Skin epidermis (tissue), 12 donors: ENCODE results near the gene WIPF2.

Experiments
- H3K27ac ChIP-seq, 21 experiments: fragments of 200-600 bp; sonication (generic) in 11 of 21; one replicate each; pipeline ENCODE4 v1.5.0; 2020; ENCODE audit warnings: mild to moderate bottlenecking in 3 of 21, inconsistent platforms in 2 of 21, moderate library complexity in 2 of 21
- H3K4me3 ChIP-seq, 7 experiments: fragments of 200-600 bp; sonication (generic) in 2 of 7; one replicate each; pipeline ENCODE4 v1.5.0; 2020; ENCODE audit warnings: inconsistent platforms in 2 of 7, mild to moderate bottlenecking in 2 of 7, moderate library complexity in 1 of 7

WIPF2 gene

GRCh38 chr17:40241252-40241834 is 22.2 kb downstream of the WIPF2 start:
- Histone ChIP-seq H3K4me3 (no peak overlapping the region), H3K27ac (peak overlapping the region in 5 of 21 experiments; percentile 19 to 58 (median 43))

- Histone ChIP-seq H3K4me3 (no peak overlapping the region), H3K27ac (peak overlapping the region in 1 of 21 experiments; percentile 10)
Observed at GRCh38 chr17:40242774-40243173, 23.7 kb downstream of the WIPF2 start.

GRCh38 chr17:40243761-40244160 is 24.7 kb downstream of the WIPF2 start:
- no peak overlapping the region for H3K4me3 ChIP-seq
- peak overlapping the region in 12 of 21 experiments; percentile 13 to 62 (median 38) for H3K27ac ChIP-seq

DNA sequence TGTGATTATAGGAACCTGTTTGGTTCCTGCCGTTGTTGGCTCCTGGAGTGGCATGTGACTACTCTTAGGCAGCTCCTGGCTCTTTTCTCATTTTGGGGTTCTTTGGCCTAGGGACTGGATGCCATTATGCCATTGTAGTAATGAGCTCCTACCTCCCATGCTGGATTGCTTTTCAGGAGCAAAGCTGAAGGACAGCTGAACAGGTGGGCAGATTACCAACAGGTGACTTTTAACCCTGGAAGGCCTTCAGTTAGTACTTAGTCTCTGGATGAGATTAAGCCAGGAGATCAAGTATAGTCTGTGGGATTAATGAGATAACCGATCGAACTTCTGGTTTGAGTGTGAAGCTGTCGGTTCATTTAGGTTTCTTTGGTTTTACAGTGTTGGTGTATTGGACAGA is 25.2 kb downstream of the WIPF2 start:
- peak overlapping the region in 12 of 21 experiments; percentile 8 to 60 (median 33) for H3K27ac ChIP-seq
- H3K4me3 ChIP-seq, result no peak overlapping the region

- Histone ChIP-seq H3K27ac (no peak overlapping the region), H3K4me3 (no peak overlapping the region)
Observed at GRCh38 chr17:40247926-40248495, 28.9 kb downstream of the WIPF2 start.

GRCh38 chr17:40248507-40248906 is 29.4 kb downstream of the WIPF2 start:
- Histone ChIP-seq H3K4me3 (no peak overlapping the region), H3K27ac (no peak overlapping the region)

DNA sequence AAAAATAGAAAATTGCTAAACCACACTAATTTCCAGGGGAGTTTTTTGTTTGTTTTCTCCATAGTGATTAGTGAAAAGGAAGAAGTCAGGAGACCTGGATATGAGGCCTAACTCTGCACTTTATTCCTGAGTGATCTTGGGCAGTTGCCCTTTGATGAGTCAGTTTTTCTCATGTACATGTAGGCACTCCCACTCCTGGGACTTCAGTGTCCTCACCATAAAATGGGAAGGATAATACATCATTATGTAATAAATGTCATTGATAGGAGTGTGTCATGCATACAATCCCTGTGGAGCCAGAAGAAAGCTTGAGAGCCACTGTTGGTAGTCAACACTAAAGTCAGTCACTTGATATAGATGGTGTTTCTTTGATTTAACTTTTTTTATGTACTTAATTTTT is 32.5 kb downstream of the WIPF2 start:
- Histone ChIP-seq H3K27ac (peak overlapping the region in 9 of 21 experiments; percentile 7 to 72 (median 43)), H3K4me3 (no peak overlapping the region)

- H3K4me3 ChIP-seq, result no peak overlapping the region
- H3K27ac ChIP-seq, result no peak overlapping the region
Observed at GRCh38 chr17:40253565-40253964, 34.5 kb downstream of the WIPF2 start.

DNA sequence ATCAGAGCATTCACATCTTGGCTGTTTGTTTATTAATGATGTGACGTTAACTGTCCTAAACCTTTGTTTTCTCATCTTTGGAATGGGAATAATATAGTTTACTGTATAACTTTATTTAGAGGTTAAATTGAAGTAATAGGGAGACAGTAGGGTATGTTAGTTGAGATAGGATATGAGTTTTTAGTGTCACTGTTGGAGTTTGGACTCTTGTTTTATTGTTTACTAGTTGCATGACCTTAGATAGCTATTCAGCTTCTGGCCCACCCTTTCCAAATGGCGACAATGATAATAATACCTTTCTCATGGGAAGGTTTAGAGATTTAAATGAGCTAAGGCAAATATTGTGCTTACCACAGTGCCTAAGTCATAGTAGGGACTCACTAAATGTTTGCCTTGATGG is 40.4 kb downstream of the WIPF2 start:
- H3K27ac ChIP-seq, result no peak overlapping the region
- no peak overlapping the region for H3K4me3 ChIP-seq

- H3K4me3 ChIP-seq, result no peak overlapping the region
- no peak overlapping the region for H3K27ac ChIP-seq
Observed at GRCh38 chr17:40260528-40260927, 41.4 kb downstream of the WIPF2 start.

GRCh38 chr17:40264458-40265185 is 45.5 kb downstream of the WIPF2 start:
- Histone ChIP-seq H3K4me3 (no peak overlapping the region), H3K27ac (no peak overlapping the region)

DNA sequence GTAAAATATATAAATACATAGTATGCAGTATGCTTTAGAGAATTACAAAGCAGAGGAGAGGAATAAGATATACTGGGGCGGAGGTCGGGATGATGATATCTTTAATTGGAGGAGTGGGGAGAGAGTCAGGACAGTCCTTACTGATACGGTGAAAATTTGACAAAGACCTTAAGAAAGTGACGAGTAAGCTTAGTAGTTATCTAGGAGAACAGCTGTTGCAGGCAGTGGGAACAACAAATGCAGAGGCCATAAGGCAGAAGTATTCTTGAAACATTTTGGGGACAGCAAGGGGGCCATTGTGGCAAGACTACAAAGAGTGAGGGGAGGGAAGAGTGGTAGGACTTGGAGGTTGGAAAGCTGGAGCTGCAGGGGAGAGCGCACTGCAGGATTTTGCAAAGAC is 46.2 kb downstream of the WIPF2 start:
- H3K27ac ChIP-seq, result no peak overlapping the region

GRCh38 chr17:40266882-40267281 is 47.8 kb downstream of the WIPF2 start:
- H3K27ac ChIP-seq, result no peak overlapping the region
- H3K4me3 ChIP-seq, result no peak overlapping the region

More for the DNA sequence above, 46.2 kb downstream of the WIPF2 start:
- H3K4me3 ChIP-seq, result no peak overlapping the region

DNA sequence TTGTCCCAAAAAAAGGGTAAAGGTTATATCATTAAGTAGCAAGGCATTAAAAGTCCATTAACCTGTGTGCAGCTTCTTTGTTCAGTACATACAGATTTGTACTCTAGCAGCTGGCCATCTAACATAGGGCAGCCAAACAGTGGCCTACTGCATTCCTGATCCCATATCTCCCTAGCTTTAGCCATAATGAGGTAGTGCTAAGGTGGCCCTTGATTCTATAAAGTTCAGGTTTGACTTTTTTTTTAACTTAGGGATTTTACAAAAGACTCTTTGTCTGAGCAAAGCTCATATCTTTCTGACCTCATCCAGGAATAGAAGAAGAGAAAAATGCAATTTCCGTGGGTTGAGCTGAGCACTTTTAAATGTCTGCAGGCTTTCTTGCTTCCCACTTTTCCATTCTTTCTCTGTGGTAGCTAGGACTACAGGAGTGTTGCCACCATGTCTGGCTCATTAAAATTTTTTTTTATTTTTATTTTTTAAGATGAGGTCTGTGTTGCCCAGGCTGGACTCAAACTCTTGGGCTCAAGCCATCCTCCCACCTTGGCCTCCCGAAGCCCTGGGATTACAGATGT is 49.1 kb downstream of the WIPF2 start:
- Histone ChIP-seq H3K4me3 (no peak overlapping the region), H3K27ac (no peak overlapping the region)

DNA sequence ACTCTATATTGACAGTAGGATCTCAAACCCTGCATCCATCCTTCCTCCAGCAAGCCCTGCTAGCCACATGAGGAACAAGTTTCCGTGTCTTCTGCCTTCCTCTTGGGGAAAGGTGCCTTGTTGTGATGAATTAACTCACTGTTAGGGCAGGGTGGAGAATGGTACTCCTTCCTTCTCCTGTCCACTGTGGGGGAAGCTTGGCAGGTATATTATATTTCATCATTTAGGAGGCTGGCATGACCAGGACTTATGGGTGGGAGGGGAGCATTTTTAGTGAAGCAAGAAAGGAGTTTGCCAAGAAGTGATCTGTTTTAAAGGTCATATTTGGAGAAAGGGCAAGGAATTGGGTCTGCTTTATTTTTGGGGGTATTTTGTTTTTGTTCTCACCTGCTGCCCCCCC is 59.3 kb downstream of the WIPF2 start:
- Histone ChIP-seq H3K4me3 (no peak overlapping the region), H3K27ac (no peak overlapping the region)

DNA sequence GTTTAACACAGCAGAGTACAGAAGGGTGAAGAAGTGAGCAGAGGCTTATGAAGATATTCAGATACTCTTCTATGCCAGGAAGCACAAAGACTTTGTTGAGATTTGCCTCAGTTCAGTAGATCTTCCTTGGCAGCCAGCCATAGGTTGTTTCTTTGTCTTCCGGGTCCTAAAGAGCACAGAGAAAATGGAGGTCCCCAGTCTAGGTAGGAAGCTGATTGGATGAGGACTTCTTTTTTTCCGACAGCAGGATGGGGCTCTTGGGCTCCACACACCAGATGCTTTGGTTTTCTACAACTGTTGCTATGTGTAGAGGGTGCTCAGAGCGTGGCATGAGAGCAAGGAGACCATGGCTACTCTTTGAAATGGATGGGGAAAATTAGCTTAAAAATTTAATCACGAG is 60.3 kb downstream of the WIPF2 start:
- Histone ChIP-seq H3K27ac (no peak overlapping the region), H3K4me3 (no peak overlapping the region)

- Histone ChIP-seq H3K4me3 (no peak overlapping the region), H3K27ac (no peak overlapping the region)
Observed at GRCh38 chr17:40281663-40282062, 62.6 kb downstream of the WIPF2 start.

GRCh38 chr17:40283662-40284061 is 64.6 kb downstream of the WIPF2 start:
- no peak overlapping the region for H3K4me3 ChIP-seq
- H3K27ac ChIP-seq, result peak overlapping the region in 17 of 21 experiments; percentile 10 to 81 (median 61)

- Histone ChIP-seq H3K27ac (peak overlapping the region in 19 of 21 experiments; percentile 10 to 81 (median 61)), H3K4me3 (no peak overlapping the region)
Observed at GRCh38 chr17:40284085-40284713, 65.1 kb downstream of the WIPF2 start.

DNA sequence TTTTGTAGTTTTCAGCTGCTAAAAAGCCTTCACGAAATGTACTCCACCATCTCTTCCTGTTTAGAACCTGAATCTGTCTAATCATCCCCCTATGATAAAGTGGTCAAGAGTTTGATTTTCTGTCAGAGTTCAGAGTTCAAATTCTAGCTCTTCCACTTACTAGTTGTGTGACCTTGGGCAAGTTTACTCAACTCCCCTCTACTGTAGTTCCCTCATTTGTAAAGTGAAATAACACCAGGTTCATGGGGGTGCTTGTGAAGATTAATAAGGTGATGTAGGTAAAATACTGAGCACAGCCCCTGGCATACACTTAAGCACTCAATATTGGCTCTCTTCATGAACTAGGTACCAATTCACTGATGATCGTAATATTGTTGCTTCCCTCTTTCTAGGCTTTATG is 67.4 kb downstream of the WIPF2 start:
- Histone ChIP-seq H3K4me3 (no peak overlapping the region), H3K27ac (no peak overlapping the region)
